Suprapubic skin (tissue), 4 donors: ENCODE results near the gene FYB2. TPM values are rescaled to one million over a fixed set of nuclear protein-coding genes. Genes with fewer than 3 reads are reported as not detected.

Experiments used
- DNase-seq, 2 donors: peaks; one replicate each; pipeline ENCODE4 v3.0.0-alpha.2; 2019; ENCODE audit warnings: low spot score in 2 of 2
- H3K27ac ChIP-seq: fragments of 200-600 bp; sonication (generic); one replicate; pipeline ENCODE4 v1.5.1; 2019
- H3K27me3 ChIP-seq: fragments of 200-600 bp; sonication (generic); one replicate; pipeline ENCODE4 v1.5.1; 2019
- H3K36me3 ChIP-seq: fragments of 200-600 bp; sonication (generic); one replicate; pipeline ENCODE4 v1.5.1; 2019
- H3K4me1 ChIP-seq: fragments of 200-600 bp; sonication (generic); one replicate; pipeline ENCODE4 v1.5.1; 2019
- H3K4me3 ChIP-seq: fragments of 200-600 bp; sonication (generic); one replicate; pipeline ENCODE4 v1.5.1; 2019; ENCODE audit warnings: mild to moderate bottlenecking
- H3K9me3 ChIP-seq: fragments of 200-600 bp; sonication (generic); one replicate; pipeline ENCODE4 v1.5.1; 2019
- CTCF ChIP-seq, 2 donors: fragments of 200-600 bp in 1 of 2; fragments of 450-650 bp in 1 of 2; sonication (generic) in 1 of 2; IDR thresholded peaks; one replicate each; pipeline ENCODE4 v1.5.1; 2016 to 2019; ENCODE audit warnings: antibody characterized with exemption in 2 of 2, mild to moderate bottlenecking in 1 of 2, moderate library complexity in 1 of 2
- EP300 ChIP-seq: sonication (generic); formaldehyde crosslinking; IDR thresholded peaks from one replicate; pipeline ENCODE4 v1.6.1; 2017; ENCODE audit warnings: antibody characterized with exemption
- POLR2A ChIP-seq, 2 donors: fragments of 450-650 bp; IDR thresholded peaks; one replicate each; pipeline ENCODE4 v1.6.1; 2017; ENCODE audit warnings: antibody characterized with exemption in 2 of 2, mild to moderate bottlenecking in 2 of 2, moderate library complexity in 2 of 2
- POLR2AphosphoS5 ChIP-seq, 3 donors: sonication (generic); formaldehyde crosslinking; IDR thresholded peaks; one replicate each; pipeline ENCODE4 v1.6.1; 2017; ENCODE audit warnings: antibody characterized with exemption in 3 of 3
- WGBS: methylation state at CpG from one replicate; pipeline ENCODE4 v1.1.5; 2018; 5-methylcytosine and 5-hydroxymethylcytosine counted together
- total RNA-seq, 4 donors: library from RNA; depleted of rRNA; stranded (reverse); fragments of >200 nt; gene quantifications; one replicate each; pipeline ENCODE4 v1.1.0, GENCODE V29; 2016

Gene FYB2
- total RNA-seq, 4 donors from 2014 or later, result 0.57 TPM; not detected in 3

GRCh38 chr1:56686169-56686568, 133.0 kb downstream of the FYB2 start:
- Histone ChIP-seq H3K9me3 (no peaks in the 10 kb centered on the region), H3K36me3 (no peaks in the 10 kb centered on the region), H3K27ac (no peak overlapping the region), H3K4me1 (no peaks in the 10 kb centered on the region), H3K4me3 (no peak overlapping the region), H3K27me3 (no peaks in the 10 kb centered on the region)
- TF ChIP-seq POLR2AphosphoS5 (IDR thresholded peaks at IDR 0.05) (no peak), POLR2A (IDR thresholded peaks at IDR 0.05) (no peak), EP300 (no peak), CTCF (IDR thresholded peaks at IDR 0.05) (no peak)
- 72% methylated on average over 2 of the region's 2 CpGs for WGBS
- no peak for DNase-seq

GRCh38 chr1:56683569-56683968, 135.6 kb downstream of the FYB2 start:
- Histone ChIP-seq H3K36me3 (no peaks in the 10 kb centered on the region), H3K27me3 (no peaks in the 10 kb centered on the region), H3K27ac (no peak overlapping the region), H3K9me3 (no peaks in the 10 kb centered on the region), H3K4me1 (no peaks in the 10 kb centered on the region), H3K4me3 (no peak overlapping the region)
- TF ChIP-seq POLR2AphosphoS5 (IDR thresholded peaks at IDR 0.05) (no peak), EP300 (no peak), POLR2A (IDR thresholded peaks at IDR 0.05) (no peak), CTCF (IDR thresholded peaks at IDR 0.05) (no peak)
- DNase-seq, result no peak

GRCh38 chr1:56676571-56677035, 142.6 kb downstream of the FYB2 start:
- TF ChIP-seq CTCF (IDR thresholded peaks at IDR 0.05), result no peak
- TF ChIP-seq EP300, result no peak
- TF ChIP-seq POLR2AphosphoS5 (IDR thresholded peaks at IDR 0.05), result no peak
- TF ChIP-seq POLR2A (IDR thresholded peaks at IDR 0.05), result no peak
- Histone ChIP-seq H3K27ac (no peak overlapping the region), H3K36me3 (no peaks in the 10 kb centered on the region), H3K4me1 (no peaks in the 10 kb centered on the region), H3K27me3 (no peaks in the 10 kb centered on the region), H3K9me3 (no peaks in the 10 kb centered on the region), H3K4me3 (no peak overlapping the region)
- 43% methylated on average over 2 of the region's 2 CpGs for WGBS
- no peak for DNase-seq

GRCh38 chr1:56675763-56676162, 143.4 kb downstream of the FYB2 start:
- no peak for DNase-seq
- no peaks in the 10 kb centered on the region for H3K4me1 ChIP-seq
- TF ChIP-seq EP300 (no peak), POLR2A (IDR thresholded peaks at IDR 0.05) (no peak), CTCF (IDR thresholded peaks at IDR 0.05) (no peak), POLR2AphosphoS5 (IDR thresholded peaks at IDR 0.05) (no peak)
- no peak overlapping the region for H3K27ac ChIP-seq
- no peaks in the 10 kb centered on the region for H3K36me3 ChIP-seq
- no peaks in the 10 kb centered on the region for H3K9me3 ChIP-seq
- H3K27me3 ChIP-seq, result no peaks in the 10 kb centered on the region
- no peak overlapping the region for H3K4me3 ChIP-seq

GRCh38 chr1:56672579-56672978, 146.6 kb downstream of the FYB2 start:
- Histone ChIP-seq H3K9me3 (no peaks in the 10 kb centered on the region), H3K4me1 (no peaks in the 10 kb centered on the region), H3K4me3 (no peak overlapping the region), H3K27ac (no peak overlapping the region), H3K27me3 (no peaks in the 10 kb centered on the region), H3K36me3 (no peaks in the 10 kb centered on the region)
- DNase-seq, result no peak
- TF ChIP-seq POLR2AphosphoS5 (IDR thresholded peaks at IDR 0.05) (no peak), CTCF (IDR thresholded peaks at IDR 0.05) (no peak), POLR2A (IDR thresholded peaks at IDR 0.05) (no peak)
- WGBS, result 95% methylated on average over 1 of the region's 1 CpG
